Activated T-cell treated with anti-CD3 and anti-CD28 coated beads, Interleukin-2, amount 50 U/mL, for 1 hour (primary cell): ENCODE data around the gene KCNE2.
"Not testable (repeated sequence)": the region's sequence is repeated elsewhere in the genome, so short reads cannot be mapped to it uniquely, and the experiment has no call there.

Experiments used
- DNase-seq: peaks from one replicate; pipeline ENCODE4 v3.0.0-alpha.2; 2020

Gene KCNE2

GRCh38 chr21:34354836-34355235, 9.0 kb upstream of the KCNE2 start:
- DNase-seq, result no peak

- DNase-seq, result no peak
Measured at GRCh38 chr21:34355570-34355969, 8.2 kb upstream of the KCNE2 start.

DNA sequence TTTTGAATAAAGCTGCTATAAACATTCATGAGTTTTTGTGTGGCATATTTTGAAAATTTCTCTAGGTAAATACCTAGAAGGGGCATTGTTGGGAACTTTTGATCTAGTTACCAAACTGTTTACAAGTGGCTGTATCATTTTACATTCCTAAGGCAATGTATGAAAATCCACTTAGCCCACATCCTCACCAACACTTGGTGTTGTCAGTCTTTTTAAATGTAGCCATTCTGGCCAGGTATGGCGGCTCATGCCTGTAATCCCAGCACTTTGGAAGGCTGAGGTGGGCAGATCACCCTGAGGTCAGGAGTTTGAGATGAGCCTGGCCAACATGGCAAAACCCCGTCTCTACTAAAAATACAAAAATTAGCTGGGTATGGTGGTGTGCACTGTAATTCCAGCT, 5.9 kb upstream of the KCNE2 start:
- DNase-seq, result no peak

GRCh38 chr21:34358866-34359265, 4.9 kb upstream of the KCNE2 start:
- DNase-seq, result no peak

- DNase-seq, result no peak
Measured at GRCh38 chr21:34360488-34361241, 3.1 kb upstream of the KCNE2 start.

DNA sequence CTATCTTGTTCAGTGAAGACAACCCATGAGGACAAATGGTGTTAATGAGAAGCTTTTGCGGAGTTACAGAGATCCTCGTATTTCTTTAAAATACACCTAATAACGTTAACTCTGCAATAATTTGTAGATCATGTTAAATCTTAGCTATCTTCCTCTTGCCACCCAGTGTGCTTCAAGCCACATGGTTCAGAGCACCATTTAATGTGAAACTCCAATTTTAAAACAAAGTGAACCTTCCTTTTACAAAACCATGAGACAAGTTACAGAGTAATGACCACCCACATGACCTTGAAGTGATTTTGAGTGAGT, 1.7 kb upstream of the KCNE2 start:
- DNase-seq, result no peak

- no peak for DNase-seq
Measured at GRCh38 chr21:34362670-34363069, 1.1 kb upstream of the KCNE2 start.

- DNase-seq, result no peak
Measured at GRCh38 chr21:34364921-34365320, 1.1 kb downstream of the KCNE2 start.

- no peak for DNase-seq
Measured at GRCh38 chr21:34365809-34366208, 2.0 kb downstream of the KCNE2 start.

DNA sequence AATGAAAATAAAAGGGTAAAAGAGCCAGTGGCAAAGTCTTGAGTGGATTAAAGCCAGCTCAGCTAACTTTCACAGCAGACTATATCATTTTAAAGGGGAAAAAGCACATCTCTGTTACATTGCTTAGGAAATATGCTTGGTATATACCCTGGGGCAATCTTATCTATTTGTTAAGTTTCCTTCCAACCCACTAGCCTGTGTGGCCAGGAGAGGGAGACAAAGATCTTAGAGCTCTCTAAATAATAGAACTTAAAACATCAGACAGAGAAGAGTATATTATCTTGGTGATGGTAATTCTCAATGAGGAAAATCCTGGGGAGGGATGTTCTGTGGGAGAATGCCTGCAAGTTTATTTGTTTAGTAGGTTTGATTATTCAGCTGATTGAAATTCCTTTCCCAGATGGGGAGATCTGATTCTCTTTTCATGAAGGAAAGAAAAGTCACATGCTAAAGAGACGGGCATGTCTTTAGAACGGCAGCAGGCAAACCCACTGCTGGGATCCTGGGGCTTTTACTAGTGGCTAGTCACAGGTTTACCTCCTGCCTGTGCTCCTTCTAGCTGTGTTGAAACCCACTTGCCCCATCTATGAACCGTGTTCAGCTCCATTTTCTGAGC, 3.6 kb downstream of the KCNE2 start:
- no peak for DNase-seq

GRCh38 chr21:34369741-34370140, 5.9 kb downstream of the KCNE2 start:
- DNase-seq, result no peak

- DNase-seq, result no peak
Measured at GRCh38 chr21:34372321-34372720, 8.5 kb downstream of the KCNE2 start.

- DNase-seq, result not testable (repeated sequence)
Measured at GRCh38 chr21:34374462-34374861, 10.7 kb downstream of the KCNE2 start.

DNA sequence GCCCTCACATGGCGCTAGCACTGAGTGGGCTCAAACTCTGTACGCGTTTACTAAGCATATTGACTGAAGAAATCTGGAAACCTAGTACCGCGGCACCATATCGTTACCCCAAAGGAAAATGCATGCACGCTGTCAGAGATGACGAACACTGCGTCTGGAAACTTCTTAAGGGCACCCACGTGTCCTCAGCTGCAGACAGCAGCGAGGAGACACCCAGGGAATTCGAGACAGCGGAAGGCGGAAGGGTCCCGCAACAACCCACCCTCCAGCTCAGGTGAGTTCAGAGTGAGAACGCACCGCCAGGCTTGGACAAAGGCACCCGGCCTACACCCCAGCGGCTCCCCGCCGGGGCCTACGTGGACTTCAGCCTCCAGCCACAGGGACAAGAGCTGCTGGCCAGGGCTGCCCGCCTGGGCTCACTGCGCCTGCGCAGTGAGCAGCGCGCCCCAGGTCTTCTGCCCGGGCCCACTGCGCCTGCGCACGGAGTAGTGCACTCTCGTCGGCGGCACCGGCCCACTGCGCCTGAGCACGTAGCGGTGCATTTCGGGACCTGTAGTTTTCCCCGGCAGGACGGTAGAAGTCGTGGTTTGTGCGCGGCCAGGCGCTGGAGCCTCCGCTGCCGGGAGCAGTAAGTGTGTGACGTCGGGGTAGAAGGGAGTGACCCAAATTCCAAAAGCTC, 11.3 kb downstream of the KCNE2 start, which contains the start of gene SMIM11:
SMIM11 (plus strand) TSS at position 568 of the 679 bp plus-strand sequence. CDS start 3,998 bp downstream, outside the sequence.
- DNase-seq, result not testable (repeated sequence)

DNA sequence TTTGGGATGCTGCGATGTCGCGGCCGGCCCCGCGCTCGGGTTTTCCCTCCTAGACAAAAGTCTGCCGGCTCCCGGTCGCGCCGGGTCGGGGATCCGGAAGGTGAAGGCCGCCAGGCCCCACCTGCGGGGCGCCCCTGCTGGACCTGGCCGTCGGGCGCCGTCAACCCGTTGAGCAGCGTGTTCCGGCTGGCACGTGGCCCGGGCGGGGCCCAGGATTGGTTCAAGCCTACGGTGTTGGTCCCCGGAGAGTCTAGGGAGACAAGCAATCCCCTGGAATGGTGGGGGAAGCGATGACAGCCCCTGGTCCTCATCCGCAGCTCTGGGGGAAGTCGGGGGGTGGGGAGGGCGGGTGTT, 11.8 kb downstream of the KCNE2 start:
- not testable (repeated sequence) for DNase-seq

DNA sequence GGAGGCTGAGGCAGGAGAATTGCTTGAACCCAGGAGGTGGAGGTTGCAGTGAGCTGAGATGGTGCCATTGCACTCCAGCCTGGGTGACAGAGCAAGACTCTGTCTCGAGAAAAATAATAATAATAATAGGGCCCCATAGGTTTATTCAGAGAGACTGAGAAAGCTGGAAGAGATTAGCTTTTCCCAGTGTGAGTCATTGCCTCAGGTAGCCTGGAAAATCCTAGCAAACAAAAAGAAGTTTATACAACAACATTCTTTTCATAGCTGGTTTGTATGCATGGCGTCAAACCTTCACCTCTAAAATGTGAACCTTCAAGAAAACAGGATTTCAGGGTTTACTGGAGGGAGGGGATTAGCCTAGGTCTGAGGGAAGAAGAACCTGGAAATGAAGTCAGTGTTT, 19.3 kb downstream of the KCNE2 start:
- DNase-seq, result not testable (repeated sequence)

GRCh38 chr21:34383724-34384415, 20.1 kb downstream of the KCNE2 start:
- not testable (repeated sequence) for DNase-seq

- DNase-seq, result not testable (repeated sequence)
Measured at GRCh38 chr21:34400522-34400921, 36.7 kb downstream of the KCNE2 start.

DNA sequence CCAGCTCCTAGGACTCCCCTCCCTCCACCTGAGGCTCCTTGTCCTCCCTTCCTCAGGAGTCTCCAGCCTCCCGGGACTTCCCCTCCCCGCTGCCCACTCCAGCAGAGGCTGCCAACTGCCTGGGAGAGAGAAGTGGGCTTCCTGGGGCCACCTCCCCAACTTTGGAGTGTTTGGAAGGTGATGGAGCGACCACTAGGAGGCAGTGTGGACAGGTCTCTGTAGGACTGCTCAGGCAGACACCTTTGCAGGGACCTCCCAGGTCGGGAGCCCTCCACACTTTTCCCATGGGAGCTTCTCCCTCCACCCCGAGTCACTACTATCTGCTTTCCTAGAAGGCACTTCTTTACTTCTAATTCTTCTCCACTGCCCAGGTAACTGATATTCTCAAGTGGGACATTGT, 40.9 kb downstream of the KCNE2 start:
- not testable (repeated sequence) for DNase-seq

GRCh38 chr21:34405686-34406085, 41.9 kb downstream of the KCNE2 start:
- DNase-seq, result not testable (repeated sequence)

DNA sequence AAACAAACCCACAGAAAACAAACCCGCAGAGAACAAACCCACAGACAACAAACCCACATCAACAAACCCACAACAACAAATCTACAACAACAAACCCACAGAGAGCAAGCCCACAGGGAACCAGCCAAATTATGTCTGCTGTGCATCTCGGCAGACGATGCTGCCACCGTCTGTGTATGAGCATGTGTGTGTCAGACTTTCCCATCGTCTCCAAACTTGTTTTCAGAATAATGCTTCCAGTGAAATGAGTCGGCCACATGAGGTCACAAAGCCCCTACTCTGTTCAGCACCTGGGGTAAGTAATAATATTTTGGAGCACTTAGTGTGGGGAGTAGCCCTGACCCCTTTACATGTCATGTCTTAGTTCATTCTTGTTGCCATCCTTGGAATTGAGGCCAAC, 42.3 kb downstream of the KCNE2 start:
- DNase-seq, result not testable (repeated sequence)

DNA sequence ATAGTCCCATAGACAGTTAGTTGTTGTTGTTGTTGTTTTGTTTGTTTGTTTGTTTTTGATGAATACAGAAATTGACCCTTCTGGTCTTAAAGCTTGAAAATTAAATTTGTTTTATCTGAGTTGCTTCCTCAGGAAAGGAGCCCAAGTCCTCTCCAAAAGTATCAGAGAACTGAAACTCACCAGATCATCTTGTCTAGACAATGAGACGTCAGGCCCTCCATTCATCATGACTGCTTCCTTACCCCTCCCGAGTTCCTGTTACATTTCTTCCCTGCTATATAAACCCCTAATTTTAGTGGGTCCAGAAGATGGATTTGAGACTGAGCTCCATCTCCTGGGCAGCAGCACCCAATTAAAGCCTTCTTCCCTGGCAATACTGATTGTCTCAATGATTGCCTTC, 42.9 kb downstream of the KCNE2 start:
- DNase-seq, result not testable (repeated sequence)

DNA sequence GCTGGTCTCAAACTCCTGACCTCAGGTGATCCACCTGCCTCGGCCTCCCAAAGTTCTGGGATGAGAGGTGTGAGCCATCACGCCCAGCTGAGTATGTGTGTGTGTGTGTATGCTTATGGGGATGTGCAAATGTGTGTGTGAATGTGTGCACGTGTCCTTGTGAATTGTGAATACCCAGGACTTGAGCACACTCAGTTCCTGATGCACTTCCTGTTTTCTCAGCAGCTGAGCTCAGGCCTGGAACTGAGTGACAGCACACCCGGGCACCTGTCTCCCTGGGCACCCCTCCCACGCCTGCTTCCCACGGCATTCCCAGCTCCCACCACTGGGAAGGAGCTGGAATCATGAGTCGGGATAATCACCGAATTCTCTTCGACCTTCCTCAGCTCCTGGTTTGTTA, 43.5 kb downstream of the KCNE2 start:
- DNase-seq, result not testable (repeated sequence)
